Choroid plexus epithelial cell (primary cell): ENCODE measurements around the gene CIDEA.

Experiments used
- DNase-seq: peaks from one replicate; pipeline ENCODE4 v3.0.0-alpha.2; 2010; ENCODE audit warnings: low read depth
- H3K4me3 ChIP-seq: 2 replicates; pipeline ENCODE4 v1.5.1; 2011; ENCODE audit warnings: low read depth, mild to moderate bottlenecking, control low read depth, low read length, moderate library complexity
- CTCF ChIP-seq: conservative IDR thresholded peaks from 2 replicates; pipeline ENCODE4 v1.5.1; 2011; ENCODE audit warnings: low read depth, mild to moderate bottlenecking, control low read depth, inconsistent platforms, low read length, moderate library complexity

CIDEA gene

GRCh38 chr18:12281861-12282260 is 27.7 kb downstream of the CIDEA start:
- no peak overlapping the region for H3K4me3 ChIP-seq
- TF ChIP-seq CTCF, result no peak
- DNase-seq, result no peak

GRCh38 chr18:12282442-12283039 is 28.4 kb downstream of the CIDEA start:
- H3K4me3 ChIP-seq, result no peak overlapping the region
- no peak for TF ChIP-seq CTCF
- DNase-seq, result peak; percentile 86

- DNase-seq, result peak; percentile 61
- no peak overlapping the region for H3K4me3 ChIP-seq
- peak; percentile 57 for TF ChIP-seq CTCF
Observed at GRCh38 chr18:12283256-12283655, 29.1 kb downstream of the CIDEA start.

GRCh38 chr18:12283666-12284065 is 29.5 kb downstream of the CIDEA start:
- no peak overlapping the region for H3K4me3 ChIP-seq
- DNase-seq, result no peak
- no peak for TF ChIP-seq CTCF

GRCh38 chr18:12287131-12287681 is 33.0 kb downstream of the CIDEA start:
- DNase-seq, result peak; percentile 16
- no peak for TF ChIP-seq CTCF

GRCh38 chr18:12287684-12288402 is 33.7 kb downstream of the CIDEA start:
- TF ChIP-seq CTCF, result no peak
- peak overlapping the region; percentile 57 for H3K4me3 ChIP-seq
- peak; percentile 90 for DNase-seq

More at GRCh38 chr18:12287131-12287681, 33.0 kb downstream of the CIDEA start:
- H3K4me3 ChIP-seq, result peak overlapping the region; percentile 57
